OCI-LY3 (cell line): Measurements from ENCODE around the gene TMOD4.

Experiments
- EZH2phosphoT487 ChIP-seq: fragments of 200-600 bp; shearing (Covaris generic); IDR thresholded peaks from 2 replicates; pipeline ENCODE4 v1.6.1; 2018; ENCODE audit warnings: antibody characterized with exemption, mixed run types, low read depth
- TF ChIP-seq, protein P1 (sequence below): fragments of 200-600, 300-600 bp; sonication (generic); IDR thresholded peaks from 2 replicates; pipeline ENCODE4 v1.5.1; 2014; ENCODE audit warnings: antibody characterized with exemption, low read length, low read depth

GRCh38 chr1:151164732-151165280, 11.0 kb downstream of the TMOD4 start:
- TF ChIP-seq, protein P1, sequence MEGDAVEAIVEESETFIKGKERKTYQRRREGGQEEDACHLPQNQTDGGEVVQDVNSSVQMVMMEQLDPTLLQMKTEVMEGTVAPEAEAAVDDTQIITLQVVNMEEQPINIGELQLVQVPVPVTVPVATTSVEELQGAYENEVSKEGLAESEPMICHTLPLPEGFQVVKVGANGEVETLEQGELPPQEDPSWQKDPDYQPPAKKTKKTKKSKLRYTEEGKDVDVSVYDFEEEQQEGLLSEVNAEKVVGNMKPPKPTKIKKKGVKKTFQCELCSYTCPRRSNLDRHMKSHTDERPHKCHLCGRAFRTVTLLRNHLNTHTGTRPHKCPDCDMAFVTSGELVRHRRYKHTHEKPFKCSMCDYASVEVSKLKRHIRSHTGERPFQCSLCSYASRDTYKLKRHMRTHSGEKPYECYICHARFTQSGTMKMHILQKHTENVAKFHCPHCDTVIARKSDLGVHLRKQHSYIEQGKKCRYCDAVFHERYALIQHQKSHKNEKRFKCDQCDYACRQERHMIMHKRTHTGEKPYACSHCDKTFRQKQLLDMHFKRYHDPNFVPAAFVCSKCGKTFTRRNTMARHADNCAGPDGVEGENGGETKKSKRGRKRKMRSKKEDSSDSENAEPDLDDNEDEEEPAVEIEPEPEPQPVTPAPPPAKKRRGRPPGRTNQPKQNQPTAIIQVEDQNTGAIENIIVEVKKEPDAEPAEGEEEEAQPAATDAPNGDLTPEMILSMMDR, result no peak
- no peak for TF ChIP-seq EZH2phosphoT487
